Activated naive CD4-positive, alpha-beta T cell treated with anti-CD3 and anti-CD28 coated beads, Interleukin-2, amount 50 U/mL, for 72 hours (primary cell): Measurements from ENCODE around the gene TRIO. TPM values are rescaled to one million over a fixed set of nuclear protein-coding genes. Genes with fewer than 3 reads are reported as not detected.

Source experiments
- ATAC-seq, 2 donors: fragments of 150-1000 bp; cut with Tn5 transposase; 2 replicates each; pipeline ENCODE4 v1.10.0; 2021; ENCODE audit warnings: mild to moderate bottlenecking in 2 of 2, moderate library complexity in 2 of 2
- DNase-seq, 2 donors: peaks; one replicate each; pipeline ENCODE4 v3.0.0; 2021 to 2022; ENCODE audit warnings: low spot score in 2 of 2
- H3K27ac Mint-ChIP-seq, 2 donors: one replicate each; pipeline ENCODE4 v1.8.0; 2022; ENCODE audit warnings: mild to moderate bottlenecking in 2 of 2, mixed read lengths in 2 of 2
- H3K36me3 Mint-ChIP-seq, 2 donors: one replicate each; pipeline ENCODE4 v1.8.0; 2022; ENCODE audit warnings: mixed read lengths in 2 of 2
- H3K9me3 Mint-ChIP-seq, 2 donors: one replicate each; pipeline ENCODE4 v1.8.0; 2022; ENCODE audit warnings: mixed read lengths in 2 of 2
- total RNA-seq, 2 donors: library from RNA; stranded (reverse); gene quantifications; one replicate each; pipeline ENCODE4 v1.2.3, GENCODE V29; 2022

The TRIO gene
- total RNA-seq, 2 donors from 2014 or later = 13.3 to 18.2 TPM

DNA sequence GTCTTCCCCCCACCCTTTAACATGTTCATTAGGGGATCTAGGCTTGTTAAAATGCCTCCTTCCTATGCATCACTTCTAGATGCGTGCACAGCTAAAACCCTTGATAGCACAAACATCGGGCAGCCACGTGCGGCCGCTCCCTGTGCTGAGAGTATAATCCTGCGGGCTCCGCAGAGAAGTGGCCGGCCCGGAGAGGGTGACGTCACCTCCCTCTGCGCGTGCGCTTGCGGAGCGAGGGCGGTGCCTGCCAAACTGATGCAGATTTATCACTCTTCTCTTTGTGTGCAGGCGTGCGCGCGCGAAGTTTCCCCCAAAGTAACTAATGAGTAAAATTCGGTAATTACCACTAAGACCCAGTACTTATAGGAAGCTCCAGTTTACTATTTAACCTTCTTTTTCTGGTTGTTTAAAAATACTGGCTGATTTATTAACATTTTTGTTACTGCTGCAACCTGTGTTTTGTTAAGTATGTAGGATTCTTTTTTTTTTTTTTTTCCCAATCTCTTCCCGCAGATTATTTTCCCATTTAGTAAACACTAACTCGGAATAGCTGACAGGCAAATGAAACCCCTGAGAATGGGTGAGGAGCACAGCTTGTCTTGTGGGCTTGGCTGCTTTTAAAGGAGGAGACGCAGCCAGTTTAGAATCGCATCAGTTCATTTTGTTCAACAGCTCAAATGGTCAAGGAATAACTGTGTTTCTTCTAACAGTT, 121.6 kb downstream of the TRIO start:
- Mint-ChIP-seq H3K9me3 (no peaks in the 10 kb centered on the region), H3K27ac (no peak overlapping the region), H3K36me3 (no peaks in the 10 kb centered on the region)
- DNase-seq (peak; percentile 65 to 77), ATAC-seq (peak; percentile 95 to 98)

- DNase-seq (no peak), ATAC-seq (no peak)
- Mint-ChIP-seq H3K27ac (no peak overlapping the region), H3K9me3 (no peaks in the 10 kb centered on the region), H3K36me3 (no peaks in the 10 kb centered on the region)
Observed at GRCh38 chr5:14265570-14265969, 122.4 kb downstream of the TRIO start.

- ATAC-seq (no peak), DNase-seq (no peak)
- Mint-ChIP-seq H3K27ac (no peak overlapping the region), H3K9me3 (no peaks in the 10 kb centered on the region), H3K36me3 (no peaks in the 10 kb centered on the region)
Observed at GRCh38 chr5:14266171-14266570, 123.0 kb downstream of the TRIO start.

- Mint-ChIP-seq H3K36me3 (no peaks in the 10 kb centered on the region), H3K27ac (no peak overlapping the region)
- no peak for ATAC-seq
Observed at GRCh38 chr5:14266686-14267085, 123.5 kb downstream of the TRIO start.

DNA sequence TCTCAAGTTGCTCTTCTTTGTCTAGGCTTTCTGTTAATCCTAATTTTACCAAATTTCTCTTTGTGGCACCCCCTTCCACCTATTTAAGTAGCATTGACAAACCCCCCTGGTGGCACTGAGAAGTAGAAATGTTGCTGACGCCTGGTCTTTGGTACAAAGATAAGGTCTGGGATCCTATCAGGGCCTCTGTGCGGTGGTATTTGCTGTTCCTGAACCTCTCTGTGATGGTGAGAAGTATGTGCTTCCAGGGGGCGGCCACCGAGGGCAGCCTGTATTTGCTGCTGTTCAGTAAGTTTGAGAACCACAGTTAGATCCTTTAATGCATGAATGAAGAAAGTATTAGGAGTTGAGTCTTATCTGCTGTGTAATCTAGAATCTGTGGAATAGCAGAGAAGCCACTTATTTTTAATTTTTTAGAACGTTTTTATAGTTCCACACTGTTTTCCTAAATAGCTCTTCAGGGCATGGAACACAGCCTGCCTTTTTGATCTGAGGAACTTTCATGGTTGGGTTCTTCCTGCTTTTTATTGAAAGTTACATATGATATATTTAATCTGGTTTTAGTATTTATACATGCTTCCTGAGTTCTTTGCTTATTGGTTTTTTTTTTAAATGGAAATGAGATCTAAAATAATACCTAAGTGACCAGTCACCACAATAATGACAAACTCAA, 124.2 kb downstream of the TRIO start:
- no peaks in the 10 kb centered on the region for H3K9me3 Mint-ChIP-seq
- no peak for DNase-seq
- no peak overlapping the region for H3K27ac Mint-ChIP-seq
- no peak for ATAC-seq
- no peaks in the 10 kb centered on the region for H3K36me3 Mint-ChIP-seq

More at GRCh38 chr5:14266686-14267085, 123.5 kb downstream of the TRIO start:
- no peak for DNase-seq
- no peaks in the 10 kb centered on the region for H3K9me3 Mint-ChIP-seq

GRCh38 chr5:14267991-14268708, 125.0 kb downstream of the TRIO start:
- ATAC-seq = peak in 1 of 2 donors; percentile 53
- Mint-ChIP-seq H3K36me3 (no peaks in the 10 kb centered on the region), H3K9me3 (no peaks in the 10 kb centered on the region), H3K27ac (no peak overlapping the region)
- DNase-seq = no peak

GRCh38 chr5:14268738-14269137, 125.6 kb downstream of the TRIO start:
- Mint-ChIP-seq H3K27ac (no peak overlapping the region), H3K9me3 (no peaks in the 10 kb centered on the region), H3K36me3 (no peaks in the 10 kb centered on the region)
- no peak for DNase-seq
- ATAC-seq = no peak

DNA sequence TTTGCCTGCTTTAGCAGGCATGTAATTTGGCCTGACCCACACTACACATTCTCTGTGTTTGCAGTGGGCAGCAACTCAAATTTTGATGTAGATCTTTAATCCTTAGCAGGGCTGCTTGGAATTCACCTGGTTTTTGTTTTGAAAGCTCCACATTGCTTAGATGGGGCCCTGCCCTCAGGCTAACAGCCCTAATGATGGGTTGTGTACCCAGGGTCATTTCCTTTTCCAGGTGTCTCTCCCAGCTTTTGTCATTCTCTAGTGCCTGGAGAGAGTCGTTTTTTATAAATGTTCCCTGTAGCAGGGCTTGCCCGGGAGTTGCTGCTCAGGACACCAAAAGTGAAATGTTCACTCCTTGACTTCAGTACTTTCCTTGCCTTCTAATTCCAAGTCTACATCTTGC, 126.3 kb downstream of the TRIO start:
- H3K27ac Mint-ChIP-seq = no peak overlapping the region
- no peak for ATAC-seq

DNA sequence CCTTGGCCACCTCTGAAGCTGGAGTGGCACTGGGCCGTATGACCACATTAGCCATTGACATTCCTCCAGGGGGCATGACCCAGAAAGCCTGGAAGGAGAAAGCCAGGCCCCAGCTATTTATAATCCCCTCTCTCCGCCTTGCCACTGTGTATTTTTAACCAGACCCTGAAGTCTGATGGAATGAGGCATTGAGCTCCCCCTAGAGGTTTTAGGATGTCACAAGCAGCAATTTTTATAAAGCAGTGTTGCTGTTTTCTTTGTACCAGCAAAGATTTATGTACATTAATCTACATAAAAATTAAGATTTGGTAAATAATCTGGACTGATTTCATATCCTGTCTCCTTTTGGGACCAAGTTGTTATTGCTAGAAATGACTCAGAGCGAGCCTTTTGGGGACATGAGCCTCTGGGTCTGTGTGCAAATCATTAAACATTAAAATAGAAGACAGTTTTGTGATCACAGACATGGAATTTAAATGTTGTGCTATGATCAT, 127.1 kb downstream of the TRIO start:
- DNase-seq (no peak), ATAC-seq (no peak)
- H3K27ac Mint-ChIP-seq = no peak overlapping the region

More for the DNA sequence above, 126.3 kb downstream of the TRIO start:
- DNase-seq = no peak
- no peaks in the 10 kb centered on the region for H3K9me3 Mint-ChIP-seq
- no peaks in the 10 kb centered on the region for H3K36me3 Mint-ChIP-seq

DNA sequence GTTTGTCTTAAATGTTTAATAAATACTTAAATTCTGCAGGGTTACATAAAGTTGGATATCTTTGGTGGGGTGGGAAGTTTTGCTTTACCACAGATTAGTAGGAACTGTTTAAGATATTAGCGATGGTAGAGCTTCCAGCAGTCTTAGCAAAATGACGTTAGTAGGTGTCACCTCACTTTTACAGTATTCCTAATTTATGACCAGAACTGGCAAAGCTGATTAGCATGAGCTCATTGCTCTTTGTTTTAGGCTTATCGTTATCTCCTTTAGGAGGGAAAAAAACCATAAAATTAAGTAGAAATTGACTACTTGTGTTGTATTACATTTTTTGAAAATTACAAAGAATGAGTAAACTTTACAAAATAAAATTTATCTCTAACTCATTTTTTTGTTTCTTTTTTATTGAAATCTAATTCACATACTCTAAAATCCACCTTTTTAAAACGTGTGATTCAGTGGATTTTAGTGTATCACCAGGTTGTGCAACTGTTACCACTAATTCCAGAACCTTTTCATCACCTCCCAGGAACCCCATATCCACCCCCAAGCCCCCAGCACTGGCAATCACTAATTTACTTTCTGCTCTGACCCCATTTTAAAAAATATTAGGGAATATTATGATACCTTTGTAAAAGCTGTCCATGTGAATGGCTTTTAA, 129.5 kb downstream of the TRIO start:
- Mint-ChIP-seq H3K27ac (no peak overlapping the region), H3K36me3 (no peaks in the 10 kb centered on the region), H3K9me3 (no peaks in the 10 kb centered on the region)
- DNase-seq (no peak), ATAC-seq (no peak)

More for the DNA sequence above, 127.1 kb downstream of the TRIO start:
- H3K36me3 Mint-ChIP-seq = no peaks in the 10 kb centered on the region
- H3K9me3 Mint-ChIP-seq = no peaks in the 10 kb centered on the region

DNA sequence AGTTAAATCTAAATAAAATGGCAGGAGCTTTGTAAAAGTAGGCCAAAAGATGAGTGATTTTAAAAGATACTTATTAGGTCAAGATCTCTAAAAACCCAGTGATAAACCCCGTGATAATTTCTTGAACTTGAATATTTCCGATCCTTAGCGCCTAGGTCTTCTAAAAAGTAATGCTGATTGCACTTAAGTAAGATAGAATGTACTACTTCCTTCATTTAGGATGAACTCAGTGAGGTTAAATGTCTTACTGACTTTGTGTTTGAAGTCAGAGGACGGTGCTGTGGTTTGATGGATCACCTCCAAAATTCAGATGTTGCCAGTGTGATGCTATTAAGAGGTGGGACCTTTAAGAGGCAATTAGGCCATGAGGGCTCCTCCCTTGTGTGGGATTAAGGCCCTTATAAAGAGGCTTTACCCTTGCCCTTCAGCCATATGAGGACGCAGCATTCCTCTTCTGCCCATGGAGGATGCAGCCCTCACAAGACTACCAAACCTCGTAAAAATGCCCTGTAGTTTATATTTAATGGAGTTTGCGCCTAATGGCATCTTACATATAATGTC, 130.1 kb downstream of the TRIO start:
- Mint-ChIP-seq H3K9me3 (no peaks in the 10 kb centered on the region), H3K36me3 (no peaks in the 10 kb centered on the region), H3K27ac (no peak overlapping the region)
- DNase-seq (no peak), ATAC-seq (no peak)

- DNase-seq (no peak), ATAC-seq (no peak)
- Mint-ChIP-seq H3K36me3 (no peaks in the 10 kb centered on the region), H3K27ac (no peak overlapping the region), H3K9me3 (no peaks in the 10 kb centered on the region)
Observed at GRCh38 chr5:14276380-14276779, 133.2 kb downstream of the TRIO start.

DNA sequence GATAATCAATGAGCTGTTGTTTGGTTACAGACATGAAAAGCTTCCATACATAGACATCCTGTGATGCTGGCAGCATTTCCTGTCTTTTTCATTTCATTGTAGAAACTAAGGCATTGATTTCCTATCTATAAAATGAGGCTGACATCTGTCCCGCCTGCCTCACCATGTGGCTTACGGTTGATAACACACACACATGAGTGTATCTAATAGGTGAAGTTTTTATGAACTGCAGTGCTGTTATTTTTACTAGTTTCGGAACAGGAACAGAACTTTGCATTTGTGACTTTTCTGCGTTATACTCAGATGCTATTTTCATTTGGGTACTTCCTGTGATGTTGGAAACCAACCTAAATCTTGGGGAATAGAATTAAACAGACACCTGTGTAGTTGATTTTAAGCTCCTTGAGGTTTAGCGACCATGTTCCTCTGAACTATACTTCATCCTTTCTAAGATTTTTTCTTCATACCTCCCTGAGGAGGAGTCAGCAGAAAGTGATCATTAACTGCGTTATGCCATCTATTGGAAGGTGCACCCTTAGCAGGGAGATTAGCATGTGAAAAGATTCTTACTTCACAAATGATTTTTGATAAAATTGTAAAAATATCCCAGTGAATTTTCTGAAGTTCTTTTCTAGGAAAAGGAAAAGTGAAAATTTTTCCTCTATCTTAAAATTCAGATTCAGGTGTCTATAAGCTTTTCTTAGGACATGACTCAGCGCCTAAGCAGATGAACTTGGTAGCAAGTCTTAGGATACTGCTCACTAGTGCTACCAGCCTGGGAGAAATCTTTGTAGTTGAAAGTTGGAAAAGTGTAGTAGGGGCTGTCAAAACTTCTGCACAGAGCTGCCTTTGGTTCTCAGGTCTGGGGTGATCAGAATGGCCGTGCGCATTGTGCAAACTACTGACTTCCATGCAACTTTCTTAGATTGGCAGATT, 134.5 kb downstream of the TRIO start:
- Mint-ChIP-seq H3K9me3 (no peaks in the 10 kb centered on the region), H3K27ac (no peak overlapping the region), H3K36me3 (no peaks in the 10 kb centered on the region)
- no peak for DNase-seq
- ATAC-seq = no peak

- no peak for DNase-seq
- Mint-ChIP-seq H3K27ac (no peak overlapping the region), H3K36me3 (no peaks in the 10 kb centered on the region), H3K9me3 (no peaks in the 10 kb centered on the region)
- ATAC-seq = no peak
Observed at GRCh38 chr5:14280294-14280854, 137.2 kb downstream of the TRIO start.

DNA sequence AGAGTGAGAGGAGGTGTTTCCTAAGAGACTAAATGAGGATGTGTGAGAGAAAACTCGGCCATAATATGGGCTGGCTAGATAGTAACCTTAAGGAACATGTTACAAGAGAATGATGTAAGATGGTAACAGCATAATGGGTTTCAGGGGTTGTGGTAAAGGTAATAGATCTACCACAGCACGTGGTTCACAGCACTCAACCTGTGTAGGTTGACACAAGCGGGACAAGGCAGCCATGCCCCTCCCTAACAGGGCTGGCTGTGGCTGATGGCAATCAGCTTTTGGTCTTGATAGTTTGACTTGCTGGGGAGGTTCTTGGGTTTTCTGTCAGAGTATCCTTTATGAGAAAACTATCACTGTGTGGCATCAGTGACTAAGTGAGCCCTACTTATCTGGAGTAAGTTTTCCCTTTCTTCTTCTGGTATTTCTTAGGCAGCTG, 138.6 kb downstream of the TRIO start:
- ATAC-seq = peak; percentile 64 to 70
- H3K36me3 Mint-ChIP-seq = no peaks in the 10 kb centered on the region
- no peaks in the 10 kb centered on the region for H3K9me3 Mint-ChIP-seq
- no peak for DNase-seq
- H3K27ac Mint-ChIP-seq = no peak overlapping the region
